Sciatic nerve (tissue), 2 donors: ENCODE results near the gene WNK2. TPM values are rescaled to one million over a fixed set of nuclear protein-coding genes. Genes with fewer than 3 reads are reported as not detected.

Experiments used
- ATAC-seq: fragments of 200-7000 bp; cut with Tn5 transposase; one replicate; pipeline ENCODE4 v1.9.1; 2020; ENCODE audit warnings: mild to moderate bottlenecking, moderate library complexity
- DNase-seq: peaks from one replicate; pipeline ENCODE4 v3.0.0-alpha.2; 2020; ENCODE audit warnings: low spot score
- intact Hi-C: fragments of 100-400 bp; cut with DNase I; formaldehyde crosslinking; loops from one replicate; pipeline ENCODE4 v1.14.2; 2022
- total RNA-seq: library from RNA; stranded (reverse); fragmentation: NEBNext Ultra II Directional; extraction: Animal tissue kit (Norgen Biotek cat#: 25700); gene quantifications from one replicate; pipeline ENCODE4 v1.2.1, GENCODE V29; 2021
- donor health status: DM: no; HTN: no; CAD: no.
- donor health status: DM: no; HTN: no; CAD: no.

WNK2 gene
- total RNA-seq, 1 donor from 2014 or later, result 6.6 TPM

- ATAC-seq (no peak), DNase-seq (no peak)
- intact Hi-C loops, result no loop called here
Observed at GRCh38 chr9:93196096-93197055, 12.4 kb downstream of the WNK2 start.

- DNase-seq, result no peak
- no peak for ATAC-seq
- intact Hi-C loops, result no loop called here
Observed at GRCh38 chr9:93197670-93198069, 13.7 kb downstream of the WNK2 start.

- ATAC-seq (no peak), DNase-seq (no peak)
- intact Hi-C loops, result no loop called here
Observed at GRCh38 chr9:93198117-93198837, 14.3 kb downstream of the WNK2 start.

GRCh38 chr9:93198838-93199625, 15.1 kb downstream of the WNK2 start:
- DNase-seq, result no peak
- no peak for ATAC-seq
- intact Hi-C loops, result no loop called here

GRCh38 chr9:93200449-93200742, 16.5 kb downstream of the WNK2 start:
- ATAC-seq (no peak), DNase-seq (no peak)
- intact Hi-C loops, result no loop called here

- DNase-seq (no peak), ATAC-seq (no peak)
- intact Hi-C loops, result no loop called here
Observed at GRCh38 chr9:93200989-93201334, 17.0 kb downstream of the WNK2 start.

DNA sequence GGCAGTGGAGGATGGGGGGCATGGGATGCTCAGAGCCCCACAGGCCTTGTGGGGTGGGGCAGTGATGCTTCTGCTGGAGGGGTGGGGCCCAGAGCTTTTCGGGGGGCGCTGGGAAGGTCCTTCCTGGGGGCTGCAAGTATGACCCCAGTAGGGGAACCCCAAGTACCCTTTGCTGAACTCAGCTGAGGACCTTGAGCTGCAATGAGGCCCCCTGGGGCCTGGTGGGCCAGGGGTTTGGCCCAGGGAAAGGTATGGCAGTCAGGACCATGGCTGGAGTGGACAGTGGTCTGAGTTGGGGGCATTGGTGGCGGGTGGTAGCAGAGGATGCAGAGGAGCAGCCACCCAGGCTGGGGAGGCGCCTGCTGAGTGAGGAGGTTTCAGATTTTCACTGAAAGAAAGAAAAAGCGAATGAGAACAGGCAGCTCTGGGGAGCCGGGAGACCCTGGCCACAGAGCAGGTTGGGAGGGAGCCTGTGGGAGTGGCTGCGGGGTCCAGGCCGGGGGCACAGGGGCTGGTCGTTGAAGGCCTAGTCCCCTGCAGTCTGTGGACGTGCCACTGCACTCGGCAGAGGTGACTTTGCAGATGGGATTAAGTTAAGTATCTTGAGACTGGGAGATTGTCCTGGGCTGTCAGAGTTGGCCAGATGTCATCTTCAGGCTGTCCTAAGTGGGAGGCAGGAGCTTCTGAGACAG, 19.2 kb downstream of the WNK2 start:
- no peak for DNase-seq
- ATAC-seq, result no peak
- intact Hi-C loops, result no loop called here

GRCh38 chr9:93203718-93204469, 20.0 kb downstream of the WNK2 start:
- no peak for ATAC-seq
- intact Hi-C loops, result no loop called here
- no peak for DNase-seq

DNA sequence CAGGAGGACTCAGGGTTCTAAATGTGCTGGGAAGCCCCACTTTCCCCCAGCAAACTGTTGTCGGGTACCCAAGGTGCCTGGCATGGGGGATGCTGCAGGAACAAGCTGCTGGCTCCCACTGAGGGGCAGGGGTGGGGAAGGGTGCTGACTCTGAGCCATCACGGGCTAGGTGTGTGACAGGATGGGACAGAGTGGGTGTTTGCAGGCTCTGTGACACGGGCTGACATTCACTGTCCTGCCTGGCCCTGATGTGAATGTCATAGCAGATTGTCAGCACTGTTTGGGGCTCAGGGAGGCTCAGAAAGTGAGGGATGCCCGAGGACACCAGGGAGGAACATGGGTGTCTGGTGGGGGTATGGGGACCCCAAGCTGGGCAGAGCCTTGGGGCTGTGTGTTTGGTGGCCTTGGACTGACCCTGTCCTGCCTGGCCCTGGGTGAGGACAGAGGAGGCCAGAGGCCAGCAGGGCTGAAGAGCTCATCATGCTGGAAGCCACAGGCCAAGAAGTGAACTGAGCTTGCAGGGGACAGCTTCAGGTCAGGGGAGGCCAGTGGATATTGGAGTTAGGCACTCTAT, 20.6 kb downstream of the WNK2 start:
- intact Hi-C loops, result no loop called here
- ATAC-seq (no peak), DNase-seq (no peak)

- no peak for DNase-seq
- intact Hi-C loops, result no loop called here
Observed at GRCh38 chr9:93205045-93205768, 21.3 kb downstream of the WNK2 start.

GRCh38 chr9:93205896-93206575, 22.1 kb downstream of the WNK2 start:
- intact Hi-C loops, result no loop called here
- ATAC-seq (no peak), DNase-seq (no peak)

More at GRCh38 chr9:93205045-93205768, 21.3 kb downstream of the WNK2 start:
- ATAC-seq, result peak; percentile 77

- intact Hi-C loops, result no loop called here
- ATAC-seq (no peak), DNase-seq (no peak)
Observed at GRCh38 chr9:93206576-93207155, 22.7 kb downstream of the WNK2 start.

- intact Hi-C loops, result no loop called here
- peak; percentile 89 for ATAC-seq
- no peak for DNase-seq
Observed at GRCh38 chr9:93207326-93207814, 23.4 kb downstream of the WNK2 start.

DNA sequence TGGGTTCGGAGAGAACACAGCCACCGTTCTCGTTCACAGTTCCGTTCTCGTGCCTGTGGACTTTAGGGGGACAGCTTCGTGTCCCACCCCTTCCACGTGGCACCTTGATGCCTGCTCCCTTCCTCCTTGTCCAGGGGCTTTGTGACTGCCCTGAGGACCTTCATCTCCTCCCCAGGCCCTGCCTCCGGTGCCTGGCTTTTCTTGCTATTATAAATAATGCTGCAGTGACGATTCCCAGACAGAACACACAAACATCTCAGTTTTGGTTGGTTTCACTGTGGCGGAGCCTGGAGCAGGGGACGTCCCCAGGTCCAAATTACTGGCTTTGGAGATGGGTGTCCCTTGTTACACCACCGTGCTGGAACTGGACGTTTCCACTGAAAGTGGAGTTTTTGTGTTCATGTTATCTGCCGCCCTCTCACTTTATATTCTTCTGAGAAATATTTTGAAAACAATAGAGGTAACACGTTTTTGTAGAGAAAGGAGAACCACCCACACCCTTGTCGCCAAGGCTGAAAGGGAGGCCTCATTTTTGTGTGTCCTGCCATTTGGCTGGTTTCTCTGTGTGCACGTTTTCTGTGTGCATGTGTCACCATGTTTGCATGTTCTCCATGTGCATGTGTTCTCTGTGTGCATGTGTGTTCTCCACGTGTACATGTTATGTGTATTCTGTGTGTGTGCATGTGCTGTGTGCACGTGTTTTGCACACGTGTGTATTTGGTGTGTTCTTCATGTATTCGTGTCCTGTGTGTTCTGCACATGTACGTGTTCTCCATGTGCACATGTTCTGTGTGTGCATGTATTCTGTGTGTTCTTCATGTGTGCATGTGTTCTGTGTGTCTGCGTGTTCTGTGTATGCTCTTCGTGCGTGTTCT, 24.2 kb downstream of the WNK2 start:
- ATAC-seq (no peak), DNase-seq (no peak)
- intact Hi-C loops, result no loop called here

GRCh38 chr9:93209097-93209496, 25.2 kb downstream of the WNK2 start:
- ATAC-seq (no peak), DNase-seq (no peak)
- intact Hi-C loops, result no loop called here
